ENCODE results near the gene NMRAL1.

Gene NMRAL1

GRCh38 chr16:4426021-4426684, 48.3 kb downstream of the NMRAL1 start:
- peak; percentile 29 for DNase-seq (ENCODE audit: low spot score)

GRCh38 chr16:4425378-4426020, 48.9 kb downstream of the NMRAL1 start, which contains the start of gene DNAJA3:
Gene DNAJA3 (plus strand): TSS chr16:4425868. CDS start chr16:4425882, 14 bp downstream.
- DNase-seq (ENCODE audit: low spot score) = peak; percentile 100

- no peak for DNase-seq (ENCODE audit: low spot score)
Measured at GRCh38 chr16:4420505-4421105, 53.8 kb downstream of the NMRAL1 start.

GRCh38 chr16:4419402-4419959, 54.9 kb downstream of the NMRAL1 start:
- DNase-seq (ENCODE audit: low spot score) = no peak

GRCh38 chr16:4416200-4417032, 58.0 kb downstream of the NMRAL1 start, which contains the start of gene CORO7:
Gene CORO7 (minus strand): TSS chr16:4416596. CDS start chr16:4416518, 78 bp downstream.
- peak; percentile 98 for DNase-seq (ENCODE audit: low spot score)

GRCh38 chr16:4415538-4416199, 58.8 kb downstream of the NMRAL1 start:
- peak; percentile 54 for DNase-seq (ENCODE audit: low spot score)

- DNase-seq (ENCODE audit: low spot score) = no peak
Measured at GRCh38 chr16:4414187-4414917, 60.1 kb downstream of the NMRAL1 start.

- no peak for DNase-seq (ENCODE audit: low spot score)
Measured at GRCh38 chr16:4412854-4413253, 61.6 kb downstream of the NMRAL1 start.

- DNase-seq (ENCODE audit: low spot score) = no peak
Measured at GRCh38 chr16:4412159-4412558, 62.3 kb downstream of the NMRAL1 start.

Measured in AG20443 (cell line).